ENCODE measurements around the gene CEP41.
"Not testable (repeated sequence)": the region's sequence is repeated elsewhere in the genome, so short reads cannot be mapped to it uniquely, and the experiment has no call there.

Gene CEP41

GRCh38 chr7:130379019-130379418 is 61.8 kb downstream of the CEP41 start:
- TF ChIP-seq, protein P1, sequence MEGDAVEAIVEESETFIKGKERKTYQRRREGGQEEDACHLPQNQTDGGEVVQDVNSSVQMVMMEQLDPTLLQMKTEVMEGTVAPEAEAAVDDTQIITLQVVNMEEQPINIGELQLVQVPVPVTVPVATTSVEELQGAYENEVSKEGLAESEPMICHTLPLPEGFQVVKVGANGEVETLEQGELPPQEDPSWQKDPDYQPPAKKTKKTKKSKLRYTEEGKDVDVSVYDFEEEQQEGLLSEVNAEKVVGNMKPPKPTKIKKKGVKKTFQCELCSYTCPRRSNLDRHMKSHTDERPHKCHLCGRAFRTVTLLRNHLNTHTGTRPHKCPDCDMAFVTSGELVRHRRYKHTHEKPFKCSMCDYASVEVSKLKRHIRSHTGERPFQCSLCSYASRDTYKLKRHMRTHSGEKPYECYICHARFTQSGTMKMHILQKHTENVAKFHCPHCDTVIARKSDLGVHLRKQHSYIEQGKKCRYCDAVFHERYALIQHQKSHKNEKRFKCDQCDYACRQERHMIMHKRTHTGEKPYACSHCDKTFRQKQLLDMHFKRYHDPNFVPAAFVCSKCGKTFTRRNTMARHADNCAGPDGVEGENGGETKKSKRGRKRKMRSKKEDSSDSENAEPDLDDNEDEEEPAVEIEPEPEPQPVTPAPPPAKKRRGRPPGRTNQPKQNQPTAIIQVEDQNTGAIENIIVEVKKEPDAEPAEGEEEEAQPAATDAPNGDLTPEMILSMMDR (IDR thresholded peaks at IDR 0.05; ENCODE audit: low read depth, low read length, missing control alignments) = no peak
- H3K4me3 ChIP-seq (replicated peaks; ENCODE audit: low read depth, low read length) = no peak overlapping the region
- no peak for DNase-seq (ENCODE audit: extremely low read depth, low read depth)

DNA sequence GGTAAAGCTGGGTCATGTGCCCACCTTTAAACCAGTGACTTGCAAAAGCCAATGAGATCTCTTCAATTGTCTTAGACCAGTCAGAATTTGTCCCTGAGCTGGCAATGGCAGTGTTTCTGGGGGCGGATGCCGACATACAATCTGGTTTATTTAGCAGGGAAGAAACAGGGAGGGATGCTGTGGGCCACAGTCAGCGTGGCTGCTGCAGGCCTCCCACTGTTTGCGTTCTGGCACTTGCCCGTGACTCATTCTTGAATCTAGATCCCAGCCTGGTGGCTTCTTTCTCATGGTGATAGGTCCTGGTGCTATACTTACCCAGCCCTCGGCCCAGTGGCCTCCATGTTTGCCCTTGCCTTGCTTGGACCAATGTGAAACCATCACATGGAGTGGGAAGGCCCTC is 63.6 kb downstream of the CEP41 start:
- H3K4me3 ChIP-seq (replicated peaks; ENCODE audit: low read depth, low read length) = no peak overlapping the region
- DNase-seq (ENCODE audit: extremely low read depth, low read depth) = no peak
- TF ChIP-seq, protein P1 (IDR thresholded peaks at IDR 0.05; ENCODE audit: low read depth, low read length, missing control alignments) = no peak

DNA sequence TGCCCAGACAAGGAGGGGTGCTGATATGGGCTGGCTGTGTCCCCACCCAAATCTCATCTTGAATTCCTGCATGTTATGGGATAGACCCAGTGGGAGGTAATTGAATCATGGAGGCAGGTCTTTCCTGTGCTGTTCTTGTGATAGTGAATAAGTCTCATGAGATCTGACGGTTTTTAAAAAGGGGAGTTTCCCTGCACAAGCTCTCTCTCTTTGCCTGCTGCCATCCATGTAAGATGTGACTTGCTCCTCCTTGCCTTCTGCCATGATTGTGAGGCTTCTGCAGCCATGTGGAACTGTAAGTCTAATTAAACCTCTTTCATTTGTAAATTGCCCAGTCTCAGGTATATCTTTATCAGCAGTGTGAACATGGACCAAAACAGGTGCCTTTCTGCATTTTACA is 64.4 kb downstream of the CEP41 start:
- DNase-seq (ENCODE audit: extremely low read depth, low read depth); H3K4me3 ChIP-seq (replicated peaks; ENCODE audit: low read depth, low read length): not testable (repeated sequence)

- DNase-seq (ENCODE audit: extremely low read depth, low read depth) = no peak
- TF ChIP-seq, protein P1 (IDR thresholded peaks at IDR 0.05; ENCODE audit: low read depth, low read length, missing control alignments) = no peak
- no peak overlapping the region for H3K4me3 ChIP-seq (replicated peaks; ENCODE audit: low read depth, low read length)
Observed at GRCh38 chr7:130374507-130374906, 66.3 kb downstream of the CEP41 start.

GRCh38 chr7:130372402-130373165 is 68.2 kb downstream of the CEP41 start:
- TF ChIP-seq, protein P1 (IDR thresholded peaks at IDR 0.05; ENCODE audit: low read depth, low read length, missing control alignments) = no peak
- DNase-seq (ENCODE audit: extremely low read depth, low read depth) = no peak
- H3K4me3 ChIP-seq (replicated peaks; ENCODE audit: low read depth, low read length) = no peak overlapping the region

DNA sequence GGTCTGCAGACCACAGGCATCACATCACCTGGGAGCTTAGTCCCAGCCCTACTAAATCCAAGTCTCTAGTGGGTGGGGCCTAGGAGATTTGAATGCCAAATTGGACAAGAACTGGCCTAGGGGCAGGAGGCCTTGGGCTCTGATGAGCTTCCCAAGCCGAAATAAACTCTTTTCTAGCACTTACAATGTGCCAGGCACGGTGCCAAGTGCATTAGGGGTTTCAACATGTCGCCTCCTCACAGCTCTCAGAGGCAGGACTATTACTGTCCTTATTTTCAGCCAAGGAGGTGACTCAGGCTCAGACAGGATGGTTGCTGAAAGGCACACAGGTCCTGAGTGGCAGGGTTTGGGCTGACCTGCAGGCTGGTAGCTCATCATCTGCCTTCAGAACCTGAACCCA is 69.8 kb downstream of the CEP41 start:
- H3K4me3 ChIP-seq (replicated peaks; ENCODE audit: low read depth, low read length) = no peak overlapping the region
- DNase-seq (ENCODE audit: extremely low read depth, low read depth) = no peak
- TF ChIP-seq, protein P1 (IDR thresholded peaks at IDR 0.05; ENCODE audit: low read depth, low read length, missing control alignments) = no peak

- H3K4me3 ChIP-seq (replicated peaks; ENCODE audit: low read depth, low read length) = no peak overlapping the region
- no peak for DNase-seq (ENCODE audit: extremely low read depth, low read depth)
- TF ChIP-seq, protein P1 (IDR thresholded peaks at IDR 0.05; ENCODE audit: low read depth, low read length, missing control alignments) = no peak
Observed at GRCh38 chr7:130369831-130370550, 70.8 kb downstream of the CEP41 start.
